Keratinocyte (primary cell): ENCODE results near the gene UMAD1. TPM values are rescaled to one million over a fixed set of nuclear protein-coding genes. Genes with fewer than 3 reads are reported as not detected.

Experiments
- DNase-seq: peaks from one replicate; pipeline ENCODE4 v3.0.0-alpha.2; 2011; ENCODE audit warnings: low read depth, missing footprints, low spot score
- FAIRE-seq: peaks from 2 replicates; lab custom pipeline; 2011; peaks lifted over from hg19 to GRCh38; lab: Jason Lieb, UNC
- H2AFZ ChIP-seq: 2 replicates; pipeline ENCODE4 v1.6.0; 2012; ENCODE audit warnings: low read length, control low read depth, inconsistent platforms; ENCODE audit not compliant: control insufficient read depth
- H3K27ac ChIP-seq: 2 replicates; pipeline ENCODE4 v1.5.1; 2011; ENCODE audit warnings: low read length; ENCODE audit not compliant: control insufficient read depth, insufficient read depth
- H3K27me3 ChIP-seq: 3 replicates; pipeline ENCODE4 v1.6.0; 2011; ENCODE audit warnings: low read length; ENCODE audit not compliant: control insufficient read depth, insufficient read depth; ENCODE audit errors: extremely low read depth
- H3K36me3 ChIP-seq, 2 experiments: 2 replicates in 1 of 2; 3 replicates in 1 of 2; pipeline ENCODE4 v1.5.1; 2011; ENCODE audit warnings: low read length in 2 of 2, mild to moderate bottlenecking in 1 of 2; ENCODE audit not compliant: control insufficient read depth in 2 of 2, insufficient read depth in 2 of 2; ENCODE audit errors: extremely low read depth in 1 of 2
- H3K4me1 ChIP-seq: 3 replicates; pipeline ENCODE4 v1.5.1; 2011; ENCODE audit warnings: low read length; ENCODE audit not compliant: control insufficient read depth, insufficient read depth; ENCODE audit errors: extremely low read depth
- H3K4me2 ChIP-seq: 3 replicates; pipeline ENCODE4 v1.6.0; 2011; ENCODE audit warnings: low read depth, low read length; ENCODE audit not compliant: control insufficient read depth, insufficient read depth; ENCODE audit errors: extremely low read depth
- H3K4me3 ChIP-seq, 3 experiments: fragments of 200-600 bp in 1 of 3; sonication (generic) in 1 of 3; 2 replicates in 2 of 3; 3 replicates in 1 of 3; pipeline ENCODE4 v1.5.1; 2011 to 2016; ENCODE audit warnings: low read length in 3 of 3, mild to moderate bottlenecking in 3 of 3, control low read depth in 2 of 3, inconsistent platforms in 1 of 3, low read depth in 1 of 3, mixed read lengths in 1 of 3, mixed run types in 1 of 3, moderate library complexity in 1 of 3; ENCODE audit not compliant: control insufficient read depth in 2 of 3, insufficient read depth in 2 of 3; ENCODE audit errors: extremely low read depth in 1 of 3
- H3K79me2 ChIP-seq: 2 replicates; pipeline ENCODE4 v1.6.0; 2012; ENCODE audit warnings: low read length; ENCODE audit not compliant: control insufficient read depth, insufficient read depth
- H3K9ac ChIP-seq: 3 replicates; pipeline ENCODE4 v1.6.0; 2011; ENCODE audit warnings: low read length; ENCODE audit not compliant: control insufficient read depth, insufficient read depth; ENCODE audit errors: extremely low read depth
- H3K9me1 ChIP-seq: 3 replicates; pipeline ENCODE4 v1.6.0; 2011; ENCODE audit warnings: low read length; ENCODE audit not compliant: control insufficient read depth, insufficient read depth; ENCODE audit errors: extremely low read depth
- H3K9me3 ChIP-seq: 2 replicates; pipeline ENCODE4 v1.5.1; 2012; ENCODE audit warnings: low read depth, low read length; ENCODE audit not compliant: control insufficient read depth
- H4K20me1 ChIP-seq: 3 replicates; pipeline ENCODE4 v1.6.0; 2011; ENCODE audit warnings: low read length; ENCODE audit not compliant: control insufficient read depth, insufficient read depth; ENCODE audit errors: extremely low read depth
- CTCF ChIP-seq, 3 experiments: IDR thresholded peaks in 1 of 3; conservative IDR thresholded peaks in 1 of 3; optimal IDR thresholded peaks in 1 of 3; 2 replicates in 2 of 3; 3 replicates in 1 of 3; pipeline versions ENCODE3 to v1.5.1; 2011; ENCODE audit warnings: low read length in 3 of 3, mild to moderate bottlenecking in 3 of 3, moderate library complexity in 2 of 3, control low read depth in 1 of 3, inconsistent platforms in 1 of 3; ENCODE audit not compliant: insufficient read depth in 2 of 3; ENCODE audit errors: extremely low read depth in 1 of 3
- EZH2 ChIP-seq: IDR thresholded peaks from one replicate; pipeline ENCODE4 v1.6.1; 2012; ENCODE audit warnings: inconsistent platforms, mild to moderate bottlenecking, low read length, moderate library complexity
- dilution Hi-C: fragments of 300-500 bp; cut with MboI; formaldehyde crosslinking; loops from one replicate; pipeline ENCODE4 v1.7.0; 2020; ENCODE audit warnings: low sequenced_read_pairs; ENCODE audit not compliant: extremely low pct_ligation_motif_present
- polyA plus RNA-seq, 5 experiments: library from polyadenylated mRNA; depleted of rRNA in 3 of 5; stranded (reverse) in 3 of 5; stranded (forward) in 1 of 5; unstranded in 1 of 5; fragments of >200 nt; gene quantifications; 1 replicate in 1 of 5; 2 replicates in 3 of 5; 3 replicates in 1 of 5; pipeline versions ENCODE4 v1.2.1 to v1.2.3, GENCODE V29; 2011 to 2012; ENCODE audit warnings: missing spikeins in 2 of 5, low read depth in 1 of 5, low replicate concordance in 1 of 5

The UMAD1 gene
- polyA plus RNA-seq, 1 donor (not counting 4 experiments of a cell fraction or from before 2014, with no cell fraction given): 18.2 TPM

- H3K9ac ChIP-seq: no peak within 1 kb of the TSS
- no peak within 1 kb of the TSS for H3K4me3 ChIP-seq
- no peak for DNase-seq
- no peaks in the 10 kb centered on the region for H3K79me2 ChIP-seq
- H3K9me1 ChIP-seq: no peaks in the 10 kb centered on the region
- no peaks in the 10 kb centered on the region for H3K27me3 ChIP-seq
- no peaks in the 10 kb centered on the region for H3K9me3 ChIP-seq
- dilution Hi-C loops: no loop called here
- H3K27ac ChIP-seq: peak within 1 kb of the TSS; percentile 19
- no peak for FAIRE-seq
- H3K4me1 ChIP-seq: peaks cover 5% of the 10 kb centered on the region
- peak within 1 kb of the TSS; percentile 39 for H3K4me2 ChIP-seq
- no peaks in the 10 kb centered on the region for H4K20me1 ChIP-seq
- no peaks in the 10 kb centered on the region for H3K36me3 ChIP-seq
- TF ChIP-seq CTCF (optimal IDR thresholded peaks at IDR 0.05 in 1 of 3, IDR thresholded peaks at IDR 0.05 in 1 of 3, conservative IDR thresholded peaks at IDR 0.05 in 1 of 3; ENCODE audit: extremely low read depth in 1 of 3, insufficient read depth in 2 of 3, low read length in 3 of 3): no peak
- TF ChIP-seq EZH2: no peak
- H2AFZ ChIP-seq: no peak within 1 kb of the TSS
These were observed 77.9 kb downstream of the UMAD1 start, which contains the start of gene RPA3 for GRCh38 chr7:7718492-7718891. Gene RPA3 (minus strand): TSS chr7:7718607. CDS start chr7:7640418, 78,189 bp downstream.

GRCh38 chr7:7719236-7719635, 78.7 kb downstream of the UMAD1 start:
- no peak for TF ChIP-seq CTCF (optimal IDR thresholded peaks at IDR 0.05 in 1 of 3, IDR thresholded peaks at IDR 0.05 in 1 of 3, conservative IDR thresholded peaks at IDR 0.05 in 1 of 3; ENCODE audit: extremely low read depth in 1 of 3, insufficient read depth in 2 of 3, low read length in 3 of 3)
- no peak for TF ChIP-seq EZH2
- dilution Hi-C loops: no loop called here
- no peaks in the 10 kb centered on the region for H3K9me1 ChIP-seq
- DNase-seq (peak; percentile 66), FAIRE-seq (peak; percentile 82)
- peak overlapping the region; percentile 39 for H3K4me2 ChIP-seq
- no peaks in the 10 kb centered on the region for H3K9me3 ChIP-seq
- H3K27me3 ChIP-seq: no peaks in the 10 kb centered on the region
- peak overlapping the region; percentile 19 for H3K27ac ChIP-seq
- H3K79me2 ChIP-seq: no peaks in the 10 kb centered on the region
- H2AFZ ChIP-seq: no peak overlapping the region
- no peak overlapping the region for H3K9ac ChIP-seq
- peaks cover 5% of the 10 kb centered on the region for H3K4me1 ChIP-seq
- no peaks in the 10 kb centered on the region for H4K20me1 ChIP-seq
- H3K36me3 ChIP-seq: no peaks in the 10 kb centered on the region
- no peak overlapping the region for H3K4me3 ChIP-seq
